GM19438 (cell line): ENCODE measurements around the gene ATP1A2.

Experiments used
- ATAC-seq: cut with Tn5 transposase; IDR thresholded peaks from one replicate; pipeline ENCODE4 v1.9.1; 2021; ENCODE audit warnings: low read depth; ENCODE audit not compliant: unreplicated experiment

The ATP1A2 gene

DNA sequence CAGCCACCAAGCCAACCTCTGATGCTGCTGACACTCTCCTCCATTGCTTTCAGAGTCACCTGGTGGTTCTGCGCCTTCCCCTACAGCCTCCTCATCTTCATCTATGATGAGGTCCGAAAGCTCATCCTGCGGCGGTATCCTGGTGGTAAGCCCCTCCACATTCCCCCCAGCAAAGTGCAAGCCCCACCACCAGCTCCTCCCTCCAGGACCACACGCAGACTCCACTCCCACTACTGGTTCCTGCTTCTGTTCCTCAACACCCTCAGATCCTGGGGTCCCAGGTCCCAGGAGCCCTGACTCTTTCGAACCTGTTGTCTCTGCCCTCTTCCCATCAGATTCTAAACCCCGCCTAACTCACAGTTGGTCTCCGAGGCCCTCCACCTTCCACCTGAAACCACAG, 24.3 kb downstream of the ATP1A2 start:
- ATAC-seq, result no peak

DNA sequence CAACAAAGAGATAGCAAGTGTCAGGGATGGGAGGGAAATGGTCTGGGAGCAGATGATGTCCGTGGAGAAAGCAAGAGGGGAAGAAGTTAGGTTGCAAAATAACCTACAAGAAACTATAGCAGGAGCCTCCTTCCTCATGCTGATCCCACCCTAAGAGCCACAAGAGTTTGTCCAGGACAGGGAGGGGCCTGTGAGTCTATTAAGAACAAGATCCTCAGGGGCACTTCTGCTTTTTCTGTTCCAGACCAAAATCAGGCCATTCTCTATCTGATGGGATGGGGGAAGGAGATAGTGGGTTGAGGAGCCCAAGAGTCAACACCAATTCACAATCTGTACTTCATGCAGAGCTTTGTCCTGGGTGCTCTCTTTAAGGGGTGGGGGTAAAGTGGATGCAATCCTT, 28.1 kb downstream of the ATP1A2 start:
- ATAC-seq, result no peak

DNA sequence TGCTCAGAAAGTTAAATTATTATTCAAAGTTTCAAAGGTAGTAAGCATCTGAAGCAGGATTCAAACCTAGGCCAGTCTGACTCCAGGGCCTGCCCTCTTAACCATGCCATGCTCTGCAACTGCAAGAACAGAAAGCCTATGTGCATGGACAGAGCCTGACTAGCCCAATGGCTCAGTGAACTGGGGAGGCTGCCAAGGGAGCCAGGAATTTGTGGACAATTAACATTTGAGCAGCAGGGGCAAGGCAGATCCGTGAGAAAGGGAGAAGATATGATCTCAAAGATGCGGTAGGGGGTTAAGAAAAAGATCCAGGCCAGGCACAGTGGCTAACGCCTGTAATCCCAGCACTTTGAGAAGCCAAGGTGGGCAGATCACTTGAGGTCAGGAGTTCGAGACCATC, 29.4 kb downstream of the ATP1A2 start:
- ATAC-seq, result no peak

DNA sequence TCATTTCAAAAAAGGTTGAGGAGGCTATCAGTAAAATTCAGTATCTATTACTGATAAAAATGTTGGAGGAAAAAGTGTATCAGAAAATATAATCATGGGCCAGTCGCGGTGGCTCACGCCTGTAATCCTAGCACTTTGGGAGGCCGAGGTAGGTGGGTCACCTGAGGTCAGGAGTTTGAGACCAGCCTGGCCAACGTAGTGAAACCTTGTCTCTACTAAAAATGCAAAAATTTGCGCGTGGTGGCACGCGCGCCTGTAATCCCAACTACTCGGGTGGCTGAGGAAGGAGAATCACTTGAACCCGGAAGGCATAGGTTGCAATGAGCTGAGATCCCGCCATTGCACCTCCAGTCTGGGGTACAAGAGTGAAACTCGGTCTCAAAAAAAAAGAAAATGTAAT, 30.5 kb downstream of the ATP1A2 start:
- ATAC-seq, result no peak

- no peak for ATAC-seq
Observed at GRCh38 chr1:160148121-160148520, 32.6 kb downstream of the ATP1A2 start.

GRCh38 chr1:160149233-160149632, 33.7 kb downstream of the ATP1A2 start:
- no peak for ATAC-seq

DNA sequence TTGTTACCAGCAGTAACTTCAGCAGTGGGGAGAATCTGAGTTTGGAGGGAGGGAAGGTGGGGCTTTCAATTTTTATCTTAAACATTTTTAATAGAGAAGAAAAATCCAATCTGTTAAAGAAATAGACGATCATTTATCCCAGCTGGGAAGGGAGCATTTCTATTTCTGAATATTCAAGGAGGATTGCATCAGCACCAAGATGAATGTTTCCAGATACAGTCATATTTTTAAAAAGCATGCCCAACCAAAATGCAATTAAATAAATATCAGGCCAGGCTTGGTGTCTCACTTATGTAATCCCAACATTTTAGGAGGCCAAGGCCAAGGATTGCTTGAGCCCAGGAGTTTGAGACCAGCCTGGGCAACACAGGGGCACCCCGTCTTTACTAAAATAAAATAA, 34.2 kb downstream of the ATP1A2 start:
- ATAC-seq, result no peak

DNA sequence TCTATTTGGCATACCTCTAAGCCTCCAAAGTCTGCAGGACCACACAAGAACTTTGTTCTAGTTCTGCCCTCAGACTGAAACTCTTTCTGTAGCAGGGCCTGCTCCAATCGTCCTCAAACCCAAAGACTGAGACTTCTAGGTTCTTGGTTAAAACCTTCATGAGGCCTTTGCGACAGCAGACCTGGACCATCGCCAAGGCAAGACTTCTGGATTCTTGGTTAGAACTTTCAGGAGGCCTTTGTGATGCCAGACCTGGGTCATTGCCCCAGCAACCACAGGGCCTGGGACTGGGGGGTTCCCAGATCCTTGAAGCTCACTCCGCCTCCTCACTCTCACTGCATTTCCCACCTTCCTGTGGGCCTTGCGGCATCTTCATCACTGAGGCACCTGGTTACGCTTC, 35.7 kb downstream of the ATP1A2 start, which contains the start of gene ATP1A4:
ATP1A4 (plus strand) TSS at position 301 of the 400 bp plus-strand sequence. CDS start 438 bp downstream, outside the sequence.
- ATAC-seq, result no peak

- no peak for ATAC-seq
Observed at GRCh38 chr1:160154790-160155189, 39.2 kb downstream of the ATP1A2 start.

- ATAC-seq, result no peak
Observed at GRCh38 chr1:160156361-160156760, 40.8 kb downstream of the ATP1A2 start.

DNA sequence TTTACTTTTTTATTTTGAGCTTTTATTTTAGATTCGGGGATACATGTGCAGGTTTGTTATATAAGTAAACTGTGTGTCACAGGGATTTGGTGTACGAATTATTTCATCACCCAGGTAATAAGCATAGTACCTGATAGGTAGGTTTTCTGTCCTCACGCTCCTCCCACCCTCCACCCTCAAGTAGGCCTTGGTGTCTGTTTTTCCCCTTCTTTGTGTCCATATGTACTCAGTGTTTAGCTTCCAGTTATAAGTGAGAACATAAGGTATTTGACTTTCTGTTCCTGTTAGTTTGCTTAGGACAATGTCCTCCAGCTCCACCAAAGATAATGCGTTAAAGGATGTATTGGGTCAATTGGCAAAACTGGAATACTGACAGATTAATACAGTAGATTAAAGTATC, 41.6 kb downstream of the ATP1A2 start:
- ATAC-seq, result no peak

- ATAC-seq, result no peak
Observed at GRCh38 chr1:160158031-160158430, 42.5 kb downstream of the ATP1A2 start.

GRCh38 chr1:160158534-160158933, 43.0 kb downstream of the ATP1A2 start:
- ATAC-seq, result no peak

- ATAC-seq, result no peak
Observed at GRCh38 chr1:160159846-160160245, 44.3 kb downstream of the ATP1A2 start.

DNA sequence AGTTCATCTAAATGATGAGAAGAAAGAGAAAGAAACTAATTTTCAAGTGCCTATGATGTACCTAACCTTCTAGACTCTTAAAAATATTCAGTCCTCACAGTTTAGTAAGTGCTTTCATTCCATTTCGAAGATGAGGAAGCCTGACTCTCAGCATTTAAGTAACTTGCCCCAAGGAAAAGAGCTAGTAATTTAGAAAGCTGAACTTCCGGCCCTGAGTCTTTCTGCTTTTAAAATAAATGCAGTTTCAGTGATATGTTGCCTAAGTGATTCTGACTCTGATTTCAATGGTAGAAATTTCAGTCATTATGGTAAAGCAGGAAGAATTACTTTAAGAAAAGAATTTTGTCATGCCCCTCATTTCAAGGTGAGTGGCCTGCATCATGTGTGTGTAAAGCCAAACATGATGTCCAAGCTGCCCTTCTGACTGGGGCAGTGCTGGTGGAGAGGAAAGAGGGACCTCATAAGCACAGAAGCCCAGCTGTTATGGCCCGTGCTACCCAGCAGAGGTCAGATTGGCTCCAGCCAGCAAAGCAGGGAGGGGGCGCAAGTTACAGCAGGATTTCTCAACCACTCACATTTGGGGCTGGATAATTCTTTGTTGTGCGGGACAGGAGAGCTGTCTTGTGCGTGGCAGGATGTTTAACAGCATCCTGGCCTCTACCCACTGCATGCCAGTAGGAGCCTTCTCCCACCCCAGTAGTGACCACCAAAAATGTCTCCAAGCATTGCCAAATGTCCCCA, 46.6 kb downstream of the ATP1A2 start:
- no peak for ATAC-seq

- ATAC-seq, result no peak
Observed at GRCh38 chr1:160162931-160163330, 47.4 kb downstream of the ATP1A2 start.

DNA sequence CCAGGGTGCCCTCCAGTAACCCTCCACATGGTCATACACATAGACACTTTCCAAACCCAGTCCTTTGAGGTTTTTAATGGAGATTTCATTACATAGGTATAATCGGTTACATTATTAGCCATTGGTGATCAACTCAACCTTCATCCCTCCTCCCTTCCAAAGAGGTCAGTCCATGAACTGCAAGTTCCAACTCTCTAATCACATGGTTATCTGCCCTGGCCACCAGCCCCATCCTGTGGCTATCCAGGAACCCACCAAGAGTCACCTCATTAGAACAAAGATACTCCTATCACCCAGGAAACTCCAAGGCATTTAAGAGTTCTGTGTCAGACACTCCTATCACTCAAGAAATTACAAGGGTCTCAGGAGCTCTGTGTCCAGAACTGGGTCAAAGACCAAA, 48.1 kb downstream of the ATP1A2 start:
- no peak for ATAC-seq

- ATAC-seq, result no peak
Observed at GRCh38 chr1:160164121-160164520, 48.6 kb downstream of the ATP1A2 start.

GRCh38 chr1:160166166-160166868, 50.8 kb downstream of the ATP1A2 start:
- no peak for ATAC-seq

DNA sequence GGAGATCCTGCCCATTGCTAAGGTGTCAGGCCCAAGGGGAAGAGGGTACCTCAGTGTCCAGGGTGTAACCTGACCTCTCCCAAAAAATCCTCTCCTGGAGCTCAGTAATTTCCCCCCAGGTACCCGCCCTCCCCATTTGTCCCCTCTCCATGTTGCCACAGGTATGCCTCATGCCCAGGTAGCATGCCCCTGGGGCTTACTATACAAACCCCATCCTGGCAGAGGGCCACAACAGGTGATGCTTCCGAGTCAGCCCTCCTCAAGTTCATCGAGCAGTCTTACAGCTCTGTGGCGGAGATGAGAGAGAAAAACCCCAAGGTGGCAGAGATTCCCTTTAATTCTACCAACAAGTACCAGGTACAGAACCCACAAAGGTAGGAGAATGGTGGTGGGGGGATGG, 51.5 kb downstream of the ATP1A2 start:
- no peak for ATAC-seq

GRCh38 chr1:160167580-160167979, 52.0 kb downstream of the ATP1A2 start:
- no peak for ATAC-seq

- ATAC-seq, result no peak
Observed at GRCh38 chr1:160168016-160168415, 52.5 kb downstream of the ATP1A2 start.
